OCI-LY1 (cell line): ENCODE results near the gene P2RY14.

Experiments
- CTCF ChIP-seq: fragments of 200-600 bp; sonication (generic), shearing (Covaris generic); IDR thresholded peaks from 2 replicates; pipeline ENCODE4 v1.5.1; 2017; ENCODE audit warnings: mild to moderate bottlenecking, antibody characterized with exemption, low read length, moderate library complexity, mixed read lengths
- EZH2 ChIP-seq: fragments of 200-600 bp; sonication (generic), shearing (Covaris generic); IDR thresholded peaks from 2 replicates; pipeline ENCODE4 v1.8.0; 2017; ENCODE audit warnings: borderline replicate concordance, mixed run types, mild to moderate bottlenecking, antibody characterized with exemption, low read length, moderate library complexity, mixed read lengths

- TF ChIP-seq EZH2 (no peak), CTCF (no peak)
Measured at GRCh38 chr3:151175952-151176351, 102.4 kb downstream of the P2RY14 start.
